ENCODE measurements around the gene PPWD1. TPM values are rescaled to one million over a fixed set of nuclear protein-coding genes. Genes with fewer than 3 reads are reported as not detected.

The PPWD1 gene
- total and polyA plus RNA-seq, 2 of the 13 experiments (the other 11 are each of a cell fraction or from before 2014, with no cell fraction given): 7.4 to 44.3 TPM

GRCh38 chr5:65577141-65577540, 14.0 kb downstream of the PPWD1 start (continued):
- TF ChIP-seq ZNF318 (CRISPR knock-in tag; IDR thresholded peaks at IDR 0.05) (no peak), ZC3H4 (CRISPR knock-in tag; IDR thresholded peaks at IDR 0.05; ENCODE audit: borderline replicate concordance) (no peak), CHD4 (IDR thresholded peaks at IDR 0.05; ENCODE audit: borderline replicate concordance, low read length) (no peak), FOXA1 (IDR thresholded peaks at IDR 0.05) (no peak), FOXA1 (CRISPR knock-in tag; IDR thresholded peaks at IDR 0.05) (no peak)
- TF ChIP-seq, protein P1, sequence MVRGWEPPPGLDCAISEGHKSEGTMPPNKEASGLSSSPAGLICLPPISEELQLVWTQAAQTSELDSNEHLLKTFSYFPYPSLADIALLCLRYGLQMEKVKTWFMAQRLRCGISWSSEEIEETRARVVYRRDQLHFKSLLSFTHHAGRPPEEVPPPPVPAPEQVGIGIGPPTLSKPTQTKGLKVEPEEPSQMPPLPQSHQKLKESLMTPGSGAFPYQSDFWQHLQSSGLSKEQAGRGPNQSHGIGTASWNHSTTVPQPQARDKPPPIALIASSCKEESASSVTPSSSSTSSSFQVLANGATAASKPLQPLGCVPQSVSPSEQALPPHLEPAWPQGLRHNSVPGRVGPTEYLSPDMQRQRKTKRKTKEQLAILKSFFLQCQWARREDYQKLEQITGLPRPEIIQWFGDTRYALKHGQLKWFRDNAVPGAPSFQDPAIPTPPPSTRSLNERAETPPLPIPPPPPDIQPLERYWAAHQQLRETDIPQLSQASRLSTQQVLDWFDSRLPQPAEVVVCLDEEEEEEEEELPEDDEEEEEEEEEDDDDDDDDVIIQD (CRISPR knock-in tag; IDR thresholded peaks at IDR 0.05; ENCODE audit: low read depth): no peak

Measured in HepG2 (cell line).